Activated naive CD8-positive, alpha-beta T cell treated with anti-CD3 and anti-CD28 coated beads, Interleukin-2, amount 50 U/mL, for 16 hours (primary cell): Measurements from ENCODE around the gene CRPPA.

Experiments used
- DNase-seq: peaks from one replicate; pipeline ENCODE4 v3.0.0-alpha.2; 2020; ENCODE audit warnings: low read depth, low spot score

CRPPA gene

GRCh38 chr7:16423761-16424160 lies 2.4 kb upstream of the CRPPA start:
- DNase-seq: no peak

GRCh38 chr7:16422917-16423316 lies 1.6 kb upstream of the CRPPA start:
- DNase-seq: no peak

GRCh38 chr7:16422103-16422435 lies 731 bp upstream of the CRPPA start:
- no peak for DNase-seq

DNA sequence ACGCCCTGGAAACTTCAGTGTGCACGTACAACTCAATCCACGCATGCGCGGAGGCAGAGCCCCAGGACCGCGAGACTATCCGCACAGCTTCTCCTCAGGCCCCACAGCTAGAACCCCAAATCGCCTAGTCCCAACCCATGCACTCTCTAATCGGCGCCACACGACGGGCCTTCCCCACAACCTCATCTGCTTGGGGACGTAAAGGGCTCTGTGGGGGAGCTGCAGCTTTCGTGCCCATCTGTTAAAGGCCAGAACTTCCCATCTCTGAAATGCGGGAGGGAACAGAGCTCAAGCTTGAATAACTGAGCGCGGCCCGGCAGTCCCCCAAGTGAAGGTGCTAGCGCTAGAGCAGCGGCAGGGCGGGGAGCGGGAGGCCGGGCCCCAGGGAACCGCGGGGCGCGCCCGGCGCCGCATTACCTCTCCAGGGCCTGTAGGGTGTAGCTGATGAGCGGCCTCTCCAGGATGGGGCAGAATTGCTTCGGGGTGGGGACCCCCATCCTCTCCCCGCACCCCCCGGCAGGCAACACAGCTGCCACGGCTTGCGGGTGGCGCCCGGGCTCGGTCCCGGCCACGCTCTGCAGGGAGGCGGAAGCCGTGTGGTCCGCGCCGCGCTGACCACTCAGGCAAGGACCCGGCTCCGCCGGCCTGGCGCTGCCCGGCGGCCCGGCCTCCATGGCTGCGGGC lies 547 bp downstream of the CRPPA start:
- DNase-seq: peak; percentile 53

- no peak for DNase-seq
These were observed 1.0 kb downstream of the CRPPA start for GRCh38 chr7:16420329-16420648.

GRCh38 chr7:16419859-16420258 lies 1.5 kb downstream of the CRPPA start:
- no peak for DNase-seq

GRCh38 chr7:16419126-16419525 lies 2.2 kb downstream of the CRPPA start:
- no peak for DNase-seq

- no peak for DNase-seq
These were observed 3.4 kb downstream of the CRPPA start for GRCh38 chr7:16417906-16418305.

DNA sequence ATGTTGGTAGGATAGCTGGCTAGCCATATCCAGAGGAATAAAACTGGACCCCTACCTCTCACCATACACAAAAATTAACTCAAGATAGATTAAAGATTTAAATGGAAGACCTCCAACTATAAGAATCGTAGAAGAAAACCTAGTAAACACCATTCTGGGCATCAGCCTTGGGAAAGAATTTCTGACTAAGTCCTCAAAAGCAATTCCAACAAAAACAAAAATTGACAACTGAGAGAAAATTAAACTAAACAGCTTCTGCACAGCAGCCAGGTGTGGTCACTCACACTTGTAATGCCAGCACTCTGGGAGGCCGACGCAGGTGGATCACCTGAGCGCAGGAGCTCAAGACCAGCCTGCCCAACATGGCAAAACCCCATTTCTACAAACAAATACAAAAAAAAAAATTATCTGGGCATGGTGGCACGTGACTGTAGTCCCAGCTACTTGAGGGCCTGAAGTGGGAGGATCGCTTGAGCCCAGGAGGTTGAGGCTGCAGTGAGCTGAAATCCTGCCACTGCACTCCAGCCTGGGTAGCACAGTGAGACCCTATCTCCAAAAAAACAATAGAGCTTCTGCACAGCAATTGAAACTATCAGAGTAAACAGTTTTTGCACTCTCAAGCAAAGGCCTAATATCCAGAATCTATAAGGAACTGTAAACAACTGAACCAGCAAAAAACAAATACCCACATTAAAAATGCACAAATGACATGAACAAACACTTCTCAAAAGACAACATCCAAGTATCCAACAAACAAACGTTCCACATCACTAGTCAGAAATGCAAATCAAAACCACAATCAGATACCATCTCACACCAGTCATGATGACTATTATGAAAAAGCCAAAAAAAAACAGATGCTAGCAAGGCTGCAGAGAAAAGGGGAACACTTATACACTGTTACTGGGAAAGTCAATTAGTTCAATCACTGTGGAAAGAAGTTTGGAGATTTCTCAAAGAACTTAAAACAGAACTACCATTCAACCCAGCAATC lies 4.8 kb downstream of the CRPPA start:
- no peak for DNase-seq

GRCh38 chr7:16412274-16413254 lies 8.8 kb downstream of the CRPPA start:
- no peak for DNase-seq

GRCh38 chr7:16411391-16411790 lies 9.9 kb downstream of the CRPPA start:
- DNase-seq: no peak

- DNase-seq: no peak
These were observed 11.6 kb downstream of the CRPPA start for GRCh38 chr7:16409777-16410176.

- no peak for DNase-seq
These were observed 16.7 kb downstream of the CRPPA start for GRCh38 chr7:16404636-16405035.

GRCh38 chr7:16403475-16403874 lies 17.9 kb downstream of the CRPPA start:
- DNase-seq: no peak

- DNase-seq: no peak
These were observed 18.4 kb downstream of the CRPPA start for GRCh38 chr7:16402940-16403339.

GRCh38 chr7:16402091-16402490 lies 19.2 kb downstream of the CRPPA start:
- no peak for DNase-seq

DNA sequence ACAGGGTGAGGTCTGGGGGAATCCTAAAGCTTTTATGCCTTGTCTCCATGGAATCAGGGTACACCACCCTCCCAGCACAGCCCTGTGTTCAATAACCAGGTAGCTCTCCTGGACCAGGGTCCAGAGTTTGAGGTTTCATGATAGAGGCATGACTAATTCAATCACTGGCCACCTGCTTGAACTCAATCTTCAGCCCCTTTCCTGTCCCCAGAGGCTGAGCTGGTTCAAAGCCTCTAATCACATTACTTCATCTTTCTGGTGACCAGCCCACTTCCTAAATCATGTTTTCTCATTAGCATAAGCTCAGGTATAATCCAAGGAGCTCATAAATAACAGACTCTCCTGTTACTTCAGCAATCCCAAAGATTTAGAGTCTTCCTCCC lies 20.5 kb downstream of the CRPPA start:
- DNase-seq: no peak

GRCh38 chr7:16399916-16400892 lies 21.1 kb downstream of the CRPPA start:
- no peak for DNase-seq

- no peak for DNase-seq
These were observed 22.0 kb downstream of the CRPPA start for GRCh38 chr7:16399265-16399831.
